Endodermal cell (in vitro differentiated cells): ENCODE data around the gene CDK4. TPM values are rescaled to one million over a fixed set of nuclear protein-coding genes. Genes with fewer than 3 reads are reported as not detected.
"Not testable (repeated sequence)": the region's sequence is repeated elsewhere in the genome, so short reads cannot be mapped to it uniquely, and the experiment has no call there.

Experiments used
- DNase-seq: peaks from one replicate; pipeline ENCODE4 v3.0.0-alpha.2; 2017
- H3K27ac ChIP-seq: 2 replicates; pipeline ENCODE4 v1.5.1; 2013; ENCODE audit warnings: mild to moderate bottlenecking, low read depth, low read length, moderate library complexity
- H3K27me3 ChIP-seq: 2 replicates; pipeline ENCODE4 v1.6.1; 2013; ENCODE audit warnings: mild to moderate bottlenecking, low read length, moderate library complexity; ENCODE audit not compliant: insufficient read depth, control insufficient read depth, poor library complexity, severe bottlenecking
- H3K36me3 ChIP-seq: 2 replicates; pipeline ENCODE4 v1.7.0; 2013; ENCODE audit warnings: mild to moderate bottlenecking, low read length, moderate library complexity; ENCODE audit not compliant: control insufficient read depth, insufficient read depth
- H3K4me1 ChIP-seq: one replicate; pipeline ENCODE4 v1.7.0; 2013; ENCODE audit warnings: low read length; ENCODE audit not compliant: control insufficient read depth, insufficient read depth
- H3K4me3 ChIP-seq: 2 replicates; pipeline ENCODE4 v1.5.1; 2013; ENCODE audit warnings: mild to moderate bottlenecking, low read length, moderate library complexity
- H3K9ac ChIP-seq: 2 replicates; pipeline ENCODE4 v1.6.1; 2013; ENCODE audit warnings: mild to moderate bottlenecking, low read length, moderate library complexity; ENCODE audit not compliant: poor library complexity, severe bottlenecking; ENCODE audit errors: extremely low read depth
- H3K9me3 ChIP-seq: 2 replicates; pipeline ENCODE4 v1.6.1; 2013; ENCODE audit warnings: mild to moderate bottlenecking, low read length, moderate library complexity; ENCODE audit not compliant: control insufficient read depth
- H3K27ac Mint-ChIP-seq: 2 replicates; pipeline ENCODE4 v1.8.0; 2020; ENCODE audit warnings: mixed read lengths
- H3K27me3 Mint-ChIP-seq: 2 replicates; pipeline ENCODE4 v1.8.0; 2021; ENCODE audit warnings: mild to moderate bottlenecking, mixed read lengths; ENCODE audit not compliant: insufficient read depth
- H3K36me3 Mint-ChIP-seq: 2 replicates; pipeline ENCODE4 v1.8.0; 2020; ENCODE audit warnings: low read depth, mixed read lengths
- H3K4me1 Mint-ChIP-seq: 2 replicates; pipeline ENCODE4 v1.8.0; 2020; ENCODE audit warnings: mixed read lengths
- H3K4me3 Mint-ChIP-seq: 2 replicates; pipeline ENCODE4 v1.8.0; 2020; ENCODE audit warnings: mild to moderate bottlenecking, moderate library complexity, mixed read lengths
- H3K9me3 Mint-ChIP-seq: 2 replicates; pipeline ENCODE4 v1.8.0; 2020; ENCODE audit warnings: mild to moderate bottlenecking, mixed read lengths
- WGBS, 2 experiments: methylation state at CpG; one replicate each; pipeline versions ENCODE4 v1.1.5 to v1.1.7; 2013; ENCODE audit warnings: missing lambda C conversion rate in 2 of 2, mixed read lengths in 1 of 2; ENCODE audit not compliant: insufficient coverage in 1 of 2, insufficient read length in 1 of 2; 5-methylcytosine and 5-hydroxymethylcytosine counted together
- total RNA-seq, 2 donors: library from RNA; stranded (reverse); fragmentation: NEBNext Ultra II Directional in 1 of 2; extraction: Animal tissue kit (Norgen Biotek cat#: 25700) in 1 of 2; gene quantifications; 2 replicates in 1 of 2; 3 replicates in 1 of 2; pipeline ENCODE4 v1.2.1, GENCODE V29; 2021
- TF ChIP-seq, protein P1 (sequence below): fragments of 200-600 bp; sonication (generic); conservative IDR thresholded peaks from 2 replicates; pipeline ENCODE4 v1.5.0; 2021; ENCODE audit warnings: antibody characterized with exemption, mild to moderate bottlenecking

Gene CDK4
- total RNA-seq, 2 donors from 2014 or later, result 144 to 186 TPM

DNA sequence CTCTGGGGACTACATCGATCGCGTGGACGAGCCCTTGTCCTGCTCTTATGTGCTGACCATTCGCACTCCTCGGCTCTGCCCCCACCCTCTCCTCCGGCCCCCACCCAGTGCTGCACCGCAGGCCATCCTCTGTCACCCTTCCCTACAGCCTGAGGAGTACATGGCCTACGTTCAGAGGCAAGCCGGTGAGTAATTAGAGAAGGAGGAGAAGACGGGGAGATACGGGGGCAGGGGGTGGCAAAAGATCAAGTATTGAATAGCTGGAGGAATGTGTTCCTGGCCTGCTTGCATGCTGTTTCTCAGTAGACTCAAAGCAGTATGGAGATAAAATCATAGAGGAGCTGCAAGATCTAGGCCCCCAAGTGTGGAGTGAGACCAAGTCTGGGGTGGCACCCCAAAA lies 36.3 kb downstream of the CDK4 start:
- Mint-ChIP-seq H3K4me3 (no peak overlapping the region), H3K27ac (no peak overlapping the region), H3K9me3 (peaks cover 2% of the 10 kb centered on the region), H3K4me1 (no peaks in the 10 kb centered on the region), H3K27me3 (no peaks in the 10 kb centered on the region), H3K36me3 (peaks cover 50% of the 10 kb centered on the region)
- no peaks in the 10 kb centered on the region for H3K4me1 ChIP-seq
- no peaks in the 10 kb centered on the region for H3K9me3 ChIP-seq
- TF ChIP-seq, protein P1, sequence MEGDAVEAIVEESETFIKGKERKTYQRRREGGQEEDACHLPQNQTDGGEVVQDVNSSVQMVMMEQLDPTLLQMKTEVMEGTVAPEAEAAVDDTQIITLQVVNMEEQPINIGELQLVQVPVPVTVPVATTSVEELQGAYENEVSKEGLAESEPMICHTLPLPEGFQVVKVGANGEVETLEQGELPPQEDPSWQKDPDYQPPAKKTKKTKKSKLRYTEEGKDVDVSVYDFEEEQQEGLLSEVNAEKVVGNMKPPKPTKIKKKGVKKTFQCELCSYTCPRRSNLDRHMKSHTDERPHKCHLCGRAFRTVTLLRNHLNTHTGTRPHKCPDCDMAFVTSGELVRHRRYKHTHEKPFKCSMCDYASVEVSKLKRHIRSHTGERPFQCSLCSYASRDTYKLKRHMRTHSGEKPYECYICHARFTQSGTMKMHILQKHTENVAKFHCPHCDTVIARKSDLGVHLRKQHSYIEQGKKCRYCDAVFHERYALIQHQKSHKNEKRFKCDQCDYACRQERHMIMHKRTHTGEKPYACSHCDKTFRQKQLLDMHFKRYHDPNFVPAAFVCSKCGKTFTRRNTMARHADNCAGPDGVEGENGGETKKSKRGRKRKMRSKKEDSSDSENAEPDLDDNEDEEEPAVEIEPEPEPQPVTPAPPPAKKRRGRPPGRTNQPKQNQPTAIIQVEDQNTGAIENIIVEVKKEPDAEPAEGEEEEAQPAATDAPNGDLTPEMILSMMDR, result no peak
- 97 to 98% methylated on average over 7 to 12 of the region's 12 CpGs for WGBS, 2 experiments
- H3K36me3 ChIP-seq, result peaks cover 23% of the 10 kb centered on the region
- no peak for DNase-seq
- no peaks in the 10 kb centered on the region for H3K27me3 ChIP-seq
- H3K9ac ChIP-seq, result no peak overlapping the region
- no peak overlapping the region for H3K27ac ChIP-seq
- H3K4me3 ChIP-seq, result no peak overlapping the region

- H3K9ac ChIP-seq, H3K27ac Mint-ChIP-seq, H3K27ac ChIP-seq, H3K4me3 Mint-ChIP-seq, H3K4me1 Mint-ChIP-seq, H3K4me3 ChIP-seq, H3K27me3 Mint-ChIP-seq, H3K9me3 ChIP-seq, H3K4me1 ChIP-seq, H3K27me3 ChIP-seq, H3K9me3 Mint-ChIP-seq, DNase-seq: not testable (repeated sequence)
- H3K36me3 ChIP-seq, result peaks cover 23% of the 10 kb centered on the region
- WGBS, 2 experiments, result 93 to 99% methylated on average over 3 to 6 of the region's 6 CpGs
- H3K36me3 Mint-ChIP-seq, result peaks cover 45% of the 10 kb centered on the region
Measured at GRCh38 chr12:57715036-57715748, 36.9 kb downstream of the CDK4 start.

DNA sequence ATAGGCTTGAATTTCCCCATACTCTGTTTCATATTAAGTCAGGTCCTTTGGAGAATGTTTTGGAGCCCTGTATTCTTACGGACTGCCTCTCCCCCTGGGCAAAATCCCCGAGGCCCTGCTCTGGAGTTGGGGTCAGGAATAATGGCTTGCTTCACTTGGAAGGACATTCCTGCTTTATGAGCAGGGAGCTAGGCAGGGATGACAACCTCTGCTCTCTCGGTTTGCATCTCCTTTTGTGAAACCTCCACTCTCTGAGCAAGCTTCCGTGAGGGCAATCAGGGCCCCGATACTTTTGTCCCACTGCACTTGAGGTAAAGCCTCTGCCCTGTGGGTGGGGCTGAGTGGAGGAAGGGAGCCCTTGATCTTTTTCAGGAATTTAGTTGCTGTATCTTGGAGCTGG lies 38.9 kb downstream of the CDK4 start:
- no peak for DNase-seq
- no peaks in the 10 kb centered on the region for H3K4me1 ChIP-seq
- 88 to 89% methylated on average over 3 to 5 of the region's 5 CpGs for WGBS, 2 experiments
- H3K27me3 Mint-ChIP-seq, result no peaks in the 10 kb centered on the region
- no peaks in the 10 kb centered on the region for H3K4me1 Mint-ChIP-seq
- H3K4me3 ChIP-seq, result no peak overlapping the region
- H3K27ac ChIP-seq, result no peak overlapping the region
- no peak overlapping the region for H3K27ac Mint-ChIP-seq
- H3K27me3 ChIP-seq, result no peaks in the 10 kb centered on the region
- no peaks in the 10 kb centered on the region for H3K9me3 ChIP-seq
- no peak overlapping the region for H3K9ac ChIP-seq
- peaks cover 11% of the 10 kb centered on the region for H3K36me3 ChIP-seq
- H3K9me3 Mint-ChIP-seq, result peaks cover 2% of the 10 kb centered on the region
- TF ChIP-seq, protein P1, result no peak
- H3K4me3 Mint-ChIP-seq, result no peak overlapping the region
- H3K36me3 Mint-ChIP-seq, result peaks cover 34% of the 10 kb centered on the region

DNA sequence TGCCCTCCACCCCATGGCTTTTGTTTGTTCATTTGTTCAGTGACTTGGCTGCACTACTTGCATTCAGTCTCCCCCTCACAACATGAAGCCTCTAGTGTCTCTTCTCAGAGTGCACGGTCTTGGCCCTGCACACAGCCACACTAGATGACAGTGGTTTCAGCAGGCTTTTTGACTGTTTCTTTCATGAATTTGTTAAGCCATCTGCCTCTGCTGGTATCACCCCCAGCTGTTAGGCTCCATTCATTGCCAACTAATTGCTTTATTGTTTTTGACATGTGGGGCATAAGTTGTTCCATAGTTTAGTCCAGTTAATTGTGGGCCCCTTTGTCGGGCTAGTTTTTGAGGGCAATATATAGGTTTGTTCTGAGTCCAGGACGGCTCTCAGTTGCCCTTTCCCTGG lies 39.4 kb downstream of the CDK4 start:
- H3K9ac ChIP-seq, result no peak overlapping the region
- Mint-ChIP-seq H3K36me3 (peaks cover 30% of the 10 kb centered on the region), H3K27me3 (no peaks in the 10 kb centered on the region), H3K27ac (no peak overlapping the region), H3K4me3 (no peak overlapping the region), H3K9me3 (peaks cover 2% of the 10 kb centered on the region), H3K4me1 (no peaks in the 10 kb centered on the region)
- H3K36me3 ChIP-seq, result peaks cover 6% of the 10 kb centered on the region
- no peak overlapping the region for H3K4me3 ChIP-seq
- TF ChIP-seq, protein P1, result no peak
- no peaks in the 10 kb centered on the region for H3K27me3 ChIP-seq
- no peaks in the 10 kb centered on the region for H3K4me1 ChIP-seq
- no peaks in the 10 kb centered on the region for H3K9me3 ChIP-seq
- H3K27ac ChIP-seq, result no peak overlapping the region
- DNase-seq, result no peak
- WGBS, 2 experiments, result 89% methylated on average over 3 of the region's 3 CpGs
